Mesenchymal stem cell (in vitro differentiated cells and primary cell): Measurements from ENCODE around the gene UGT1A8.

ENCODE experiments used
- DNase-seq: peaks from one replicate; pipeline ENCODE4 v3.0.0-alpha.2; 2013
- H2AFZ ChIP-seq: one replicate; pipeline ENCODE4 v1.6.1; 2013; ENCODE audit warnings: low read depth, mild to moderate bottlenecking, control low read depth, inconsistent platforms, low read length, moderate library complexity
- H2AK5ac ChIP-seq: 2 replicates; pipeline ENCODE4 v1.6.1; 2013; ENCODE audit warnings: low read length, moderate library complexity, mild to moderate bottlenecking, inconsistent platforms; ENCODE audit not compliant: severe bottlenecking
- H2BK120ac ChIP-seq: one replicate; pipeline ENCODE4 v1.6.1; 2013; ENCODE audit warnings: low read depth, mild to moderate bottlenecking, inconsistent platforms, low read length, moderate library complexity
- H2BK12ac ChIP-seq, 2 experiments: one replicate each; pipeline ENCODE4 v1.6.1; 2013; ENCODE audit warnings: inconsistent platforms in 2 of 2, low read length in 2 of 2, mild to moderate bottlenecking in 2 of 2, moderate library complexity in 2 of 2, control low read depth in 1 of 2
- H2BK15ac ChIP-seq: one replicate; pipeline ENCODE4 v1.6.1; 2013; ENCODE audit warnings: mild to moderate bottlenecking, low read depth, inconsistent platforms; ENCODE audit not compliant: poor library complexity, severe bottlenecking
- H2BK5ac ChIP-seq: 2 replicates; pipeline ENCODE4 v1.6.1; 2013; ENCODE audit warnings: low read depth, mild to moderate bottlenecking, low read length, control low read depth, inconsistent platforms; ENCODE audit not compliant: poor library complexity, severe bottlenecking
- H3K14ac ChIP-seq, 2 experiments: one replicate each; pipeline ENCODE4 v1.6.1; 2013; ENCODE audit warnings: inconsistent platforms in 2 of 2, low read length in 2 of 2, control low read depth in 1 of 2, mild to moderate bottlenecking in 1 of 2, moderate library complexity in 1 of 2
- H3K18ac ChIP-seq, 2 experiments: one replicate each; pipeline ENCODE4 v1.6.1; 2013; ENCODE audit warnings: inconsistent platforms in 2 of 2, low read length in 2 of 2, control low read depth in 1 of 2, low read depth in 1 of 2, mild to moderate bottlenecking in 1 of 2
- H3K23ac ChIP-seq, 2 experiments: one replicate each; pipeline ENCODE4 v1.6.1; 2013; ENCODE audit warnings: inconsistent platforms in 2 of 2, low read length in 2 of 2, mild to moderate bottlenecking in 2 of 2, moderate library complexity in 2 of 2, control low read depth in 1 of 2
- H3K27ac ChIP-seq: 2 replicates; pipeline ENCODE4 v1.5.1; 2013; ENCODE audit warnings: mild to moderate bottlenecking, moderate library complexity, low read length, control low read depth, inconsistent platforms; ENCODE audit not compliant: poor library complexity, severe bottlenecking
- H3K27me3 ChIP-seq, 2 experiments: 2 replicates each; pipeline versions ENCODE4 v1.6.1 to v1.7.0; 2013; ENCODE audit warnings: low read length in 2 of 2, mild to moderate bottlenecking in 2 of 2, moderate library complexity in 2 of 2, control low read depth in 1 of 2, inconsistent platforms in 1 of 2; ENCODE audit not compliant: control insufficient read depth in 1 of 2, insufficient read depth in 1 of 2
- H3K36me3 ChIP-seq, 2 experiments: 2 replicates each; pipeline versions ENCODE4 v1.6.1 to v1.7.0; 2013; ENCODE audit warnings: low read length in 2 of 2, control low read depth in 1 of 2, inconsistent platforms in 1 of 2, low read depth in 1 of 2, mild to moderate bottlenecking in 1 of 2; ENCODE audit not compliant: insufficient read depth in 2 of 2, control insufficient read depth in 1 of 2
- H3K4ac ChIP-seq, 2 experiments: one replicate each; pipeline ENCODE4 v1.6.1; 2013; ENCODE audit warnings: inconsistent platforms in 2 of 2, low read length in 2 of 2, mild to moderate bottlenecking in 2 of 2, moderate library complexity in 2 of 2, control low read depth in 1 of 2, low read depth in 1 of 2
- H3K4me1 ChIP-seq: 2 replicates; pipeline ENCODE4 v1.6.1; 2013; ENCODE audit warnings: low read depth, low read length, control low read depth; ENCODE audit not compliant: control insufficient read depth, insufficient read depth
- H3K4me2 ChIP-seq: 2 replicates; pipeline ENCODE4 v1.6.1; 2013; ENCODE audit warnings: low read length, mild to moderate bottlenecking, inconsistent platforms; ENCODE audit not compliant: poor library complexity, severe bottlenecking
- H3K4me3 ChIP-seq, 2 experiments: 2 replicates each; pipeline versions ENCODE4 v1.5.1 to v1.7.0; 2013; ENCODE audit warnings: low read length in 2 of 2, mild to moderate bottlenecking in 2 of 2, control low read depth in 1 of 2, low read depth in 1 of 2; ENCODE audit not compliant: insufficient read depth in 1 of 2
- H3K79me1 ChIP-seq: replicated peaks from 2 replicates; pipeline ENCODE4 v1.6.1; 2013; ENCODE audit warnings: mild to moderate bottlenecking, control low read depth, low read length, inconsistent platforms; ENCODE audit not compliant: poor library complexity, severe bottlenecking
- H3K9ac ChIP-seq: 2 replicates; pipeline ENCODE4 v1.7.0; 2013; ENCODE audit warnings: mild to moderate bottlenecking, low read length, moderate library complexity
- H3K9me3 ChIP-seq: 2 replicates; pipeline ENCODE4 v1.7.0; 2013; ENCODE audit warnings: mild to moderate bottlenecking, low read length; ENCODE audit not compliant: control insufficient read depth
- H4K8ac ChIP-seq: one replicate; pipeline ENCODE4 v1.6.1; 2013; ENCODE audit warnings: inconsistent platforms, mild to moderate bottlenecking, low read length, moderate library complexity
- H4K91ac ChIP-seq: one replicate; pipeline ENCODE4 v1.6.1; 2013; ENCODE audit warnings: mild to moderate bottlenecking, low read length, inconsistent platforms
- WGBS: methylation state at CpG from one replicate; pipeline ENCODE4 v1.1.7; 2013; ENCODE audit warnings: mixed read lengths; 5-methylcytosine and 5-hydroxymethylcytosine counted together

Gene UGT1A8

GRCh38 chr2:233693963-233694362 is 76.5 kb downstream of the UGT1A8 start:
- Histone ChIP-seq H3K4ac (no peak overlapping the region), H2BK12ac (no peak overlapping the region), H3K23ac (no peak overlapping the region), H3K18ac (no peak overlapping the region), H4K8ac (no peak overlapping the region), H2BK5ac (no peak overlapping the region), H2AFZ (no peak overlapping the region), H3K4me2 (no peak overlapping the region), H4K91ac (no peak overlapping the region), H3K14ac (no peak overlapping the region), H3K36me3 (no peaks in the 10 kb centered on the region), H2BK15ac (no peak overlapping the region), H2BK120ac (no peak overlapping the region), H3K27me3 (peaks cover 0 to 13% of the 10 kb centered on the region in 2 experiments), H3K27ac (no peak overlapping the region), H3K9ac (no peak overlapping the region), H3K9me3 (no peaks in the 10 kb centered on the region), H3K4me1 (no peaks in the 10 kb centered on the region), H3K4me3 (no peak overlapping the region), H2AK5ac (no peak overlapping the region), H3K79me1 (no peaks in the 10 kb centered on the region)
- no peak for DNase-seq
- 92% methylated on average over 6 of the region's 6 CpGs for WGBS

GRCh38 chr2:233698740-233699139 is 81.3 kb downstream of the UGT1A8 start:
- Histone ChIP-seq H3K14ac (peak overlapping the region in 1 of 2 experiments; percentile 1), H3K18ac (peak overlapping the region in 1 of 2 experiments; percentile 64), H4K8ac (peak overlapping the region; percentile 19), H3K9ac (no peak overlapping the region), H3K79me1 (no peaks in the 10 kb centered on the region), H3K4me2 (no peak overlapping the region), H2BK5ac (no peak overlapping the region), H2AFZ (no peak overlapping the region), H3K4me3 (no peak overlapping the region), H2AK5ac (peak overlapping the region; percentile 11), H3K27ac (no peak overlapping the region), H2BK12ac (peak overlapping the region; percentile 23 to 38), H2BK120ac (no peak overlapping the region), H3K36me3 (no peaks in the 10 kb centered on the region), H3K4me1 (peaks cover 3% of the 10 kb centered on the region), H2BK15ac (no peak overlapping the region), H3K23ac (no peak overlapping the region), H3K4ac (peak overlapping the region in 1 of 2 experiments; percentile 57), H4K91ac (peak overlapping the region; percentile 11), H3K27me3 (peaks cover 0 to 3% of the 10 kb centered on the region in 2 experiments), H3K9me3 (no peaks in the 10 kb centered on the region)
- 84% methylated on average over 4 of the region's 4 CpGs for WGBS
- DNase-seq: no peak

- H3K14ac ChIP-seq: no peak overlapping the region
- H3K9me3 ChIP-seq: no peaks in the 10 kb centered on the region
- DNase-seq: peak; percentile 38
- H2AK5ac ChIP-seq: peak overlapping the region; percentile 82
- H2AFZ ChIP-seq: no peak overlapping the region
- no peak overlapping the region for H2BK15ac ChIP-seq
- peak overlapping the region in 1 of 2 experiments; percentile 58 for H3K18ac ChIP-seq
- WGBS: 76% methylated on average over 5 of the region's 8 CpGs
- peak overlapping the region in 1 of 2 experiments; percentile 66 for H2BK12ac ChIP-seq
- peaks cover 0 to 3% of the 10 kb centered on the region in 2 experiments for H3K27me3 ChIP-seq
- H3K4me1 ChIP-seq: peaks cover 3% of the 10 kb centered on the region
- no peaks in the 10 kb centered on the region for H3K36me3 ChIP-seq
- H4K8ac ChIP-seq: peak overlapping the region; percentile 71
- peak overlapping the region; percentile 42 for H2BK120ac ChIP-seq
- H3K4me2 ChIP-seq: no peak overlapping the region
- no peak overlapping the region for H3K4ac ChIP-seq
- H4K91ac ChIP-seq: peak overlapping the region; percentile 75
- no peaks in the 10 kb centered on the region for H3K79me1 ChIP-seq
- H3K9ac ChIP-seq: peak overlapping the region; percentile 31
- H3K23ac ChIP-seq: no peak overlapping the region
- H3K27ac ChIP-seq: peak overlapping the region; percentile 81
- peak overlapping the region; percentile 67 for H2BK5ac ChIP-seq
- no peak overlapping the region for H3K4me3 ChIP-seq
These were observed 82.1 kb downstream of the UGT1A8 start for GRCh38 chr2:233699424-233700027.

- H3K79me1 ChIP-seq: no peaks in the 10 kb centered on the region
- peak overlapping the region; percentile 42 for H2BK120ac ChIP-seq
- peaks cover 0 to 3% of the 10 kb centered on the region in 2 experiments for H3K27me3 ChIP-seq
- peak overlapping the region; percentile 82 for H2AK5ac ChIP-seq
- no peak overlapping the region for H4K91ac ChIP-seq
- H2BK12ac ChIP-seq: no peak overlapping the region
- H3K4me3 ChIP-seq: no peak overlapping the region
- H3K4me2 ChIP-seq: no peak overlapping the region
- H3K4me1 ChIP-seq: peaks cover 3% of the 10 kb centered on the region
- peak overlapping the region; percentile 71 for H4K8ac ChIP-seq
- DNase-seq: peak; percentile 78
- no peak overlapping the region for H2BK15ac ChIP-seq
- H3K14ac ChIP-seq: no peak overlapping the region
- peak overlapping the region; percentile 81 for H3K27ac ChIP-seq
- H3K36me3 ChIP-seq: no peaks in the 10 kb centered on the region
- H3K4ac ChIP-seq: peak overlapping the region in 1 of 2 experiments; percentile 51
- H3K23ac ChIP-seq: no peak overlapping the region
- H3K9ac ChIP-seq: peak overlapping the region; percentile 31
- 40% methylated on average over 1 of the region's 1 CpG for WGBS
- no peak overlapping the region for H2AFZ ChIP-seq
- H3K18ac ChIP-seq: peak overlapping the region; percentile 57 to 58
- peak overlapping the region; percentile 67 for H2BK5ac ChIP-seq
- H3K9me3 ChIP-seq: no peaks in the 10 kb centered on the region
These were observed 82.7 kb downstream of the UGT1A8 start for GRCh38 chr2:233700028-233700635.
